NCI-H2029 (cell line): ENCODE measurements around the gene BTN3A1.
"Not testable (repeated sequence)": the region's sequence is repeated elsewhere in the genome, so short reads cannot be mapped to it uniquely, and the experiment has no call there.

Experiments used
- DNase-seq: peaks from one replicate; lab custom pipeline; 2025; lab: John Stamatoyannopoulos, UW

Gene BTN3A1

GRCh38 chr6:26401987-26402658, at the start of gene BTN3A1:
Gene BTN3A1 (plus strand): TSS chr6:26402275. CDS start chr6:26405564, 3,289 bp downstream.
- DNase-seq, result peak; percentile 67

GRCh38 chr6:26352315-26352714, 49.8 kb upstream of the BTN3A1 start:
- DNase-seq, result no peak

GRCh38 chr6:26354162-26354561, 47.9 kb upstream of the BTN3A1 start:
- no peak for DNase-seq

GRCh38 chr6:26355366-26355765, 46.7 kb upstream of the BTN3A1 start:
- no peak for DNase-seq

- DNase-seq, result not testable (repeated sequence)
These were observed 44.5 kb upstream of the BTN3A1 start for GRCh38 chr6:26357543-26357942.

- DNase-seq, result no peak
These were observed 43.5 kb upstream of the BTN3A1 start for GRCh38 chr6:26358511-26358981.

- DNase-seq, result no peak
These were observed 42.3 kb upstream of the BTN3A1 start for GRCh38 chr6:26359765-26360164.

GRCh38 chr6:26360451-26361416, 41.3 kb upstream of the BTN3A1 start:
- no peak for DNase-seq

GRCh38 chr6:26361544-26361943, 40.5 kb upstream of the BTN3A1 start:
- DNase-seq, result no peak

- no peak for DNase-seq
These were observed 39.8 kb upstream of the BTN3A1 start for GRCh38 chr6:26362093-26362835.

GRCh38 chr6:26362836-26363220, 39.2 kb upstream of the BTN3A1 start:
- no peak for DNase-seq

GRCh38 chr6:26363882-26364701, 38.0 kb upstream of the BTN3A1 start:
- no peak for DNase-seq

GRCh38 chr6:26365633-26365995, 36.5 kb upstream of the BTN3A1 start:
- DNase-seq, result no peak

GRCh38 chr6:26366504-26366903, 35.6 kb upstream of the BTN3A1 start:
- no peak for DNase-seq

- no peak for DNase-seq
These were observed 35.0 kb upstream of the BTN3A1 start for GRCh38 chr6:26367114-26367513.

GRCh38 chr6:26371813-26372212, 30.3 kb upstream of the BTN3A1 start:
- not testable (repeated sequence) for DNase-seq

- no peak for DNase-seq
These were observed 29.5 kb upstream of the BTN3A1 start for GRCh38 chr6:26372308-26373144.

- no peak for DNase-seq
These were observed 26.8 kb upstream of the BTN3A1 start for GRCh38 chr6:26375270-26375669.

GRCh38 chr6:26377719-26378118, 24.4 kb upstream of the BTN3A1 start:
- no peak for DNase-seq

GRCh38 chr6:26378143-26378542, 23.9 kb upstream of the BTN3A1 start:
- DNase-seq, result not testable (repeated sequence)

- no peak for DNase-seq
These were observed 22.8 kb upstream of the BTN3A1 start for GRCh38 chr6:26379292-26379691.
